Caco-2 (cell line): Measurements from ENCODE around the gene PSMA6. TPM values are rescaled to one million over a fixed set of nuclear protein-coding genes. Genes with fewer than 3 reads are reported as not detected.
A peak's percentile ranks its signal among the peaks of the same experiment; 100 is the strongest.

Experiments
- BruUV-seq: library from RNA; stranded (reverse); fragments of 400-500 nt; replicated peaks from 2 replicates; lab custom pipeline; 2021; lab: Mats Ljungman, UMichigan
- CTCF ChIA-PET: fragments of 300-600 bp; sonication (Branson Sonifier 250); formaldehyde crosslinking; loops from one replicate; lab custom pipeline; 2022; ENCODE audit warnings: antibody characterized with exemption; lab: Charles Lee
- POLR2A ChIA-PET: fragments of 300-600 bp; sonication (Branson Sonifier 250); formaldehyde crosslinking; loops from one replicate; lab custom pipeline; 2022; ENCODE audit warnings: antibody characterized with exemption; lab: Charles Lee
- DNase-seq, 2 experiments: peaks; one replicate each; pipeline versions ENCODE4 v3.0.0 to v3.0.0-alpha.2; 2020 to 2022
- H3K27me3 ChIP-seq: replicated peaks from 2 replicates; pipeline ENCODE4 v1.6.0; 2011; ENCODE audit warnings: low read length; ENCODE audit not compliant: control insufficient read depth, insufficient read depth
- H3K36me3 ChIP-seq: 2 replicates; pipeline ENCODE4 v1.5.1; 2011; ENCODE audit warnings: low read length; ENCODE audit not compliant: control insufficient read depth, insufficient read depth
- H3K4me1 ChIP-seq: fragments of 250-450 bp; sonication (Bioruptor Pico); 2 replicates; pipeline ENCODE4 v1.5.1; 2020; ENCODE audit warnings: mild to moderate bottlenecking
- H3K4me3 ChIP-seq: 2 replicates; pipeline ENCODE4 v1.5.1; 2011; ENCODE audit warnings: low read depth, mild to moderate bottlenecking, control low read depth, low read length
- H3K9me3 ChIP-seq: fragments of 250-450 bp; sonication (Bioruptor Pico); 2 replicates; pipeline ENCODE4 v1.5.1; 2020; ENCODE audit warnings: mild to moderate bottlenecking, moderate library complexity
- H3K27ac Mint-ChIP-seq: one replicate; pipeline ENCODE4 v1.8.0; 2022; ENCODE audit warnings: mixed read lengths; ENCODE audit not compliant: unreplicated experiment
- H3K27me3 Mint-ChIP-seq: one replicate; pipeline ENCODE4 v1.8.0; 2022; ENCODE audit warnings: mixed read lengths; ENCODE audit not compliant: insufficient read depth, unreplicated experiment
- H3K36me3 Mint-ChIP-seq: one replicate; pipeline ENCODE4 v1.8.0; 2022; ENCODE audit warnings: mild to moderate bottlenecking, mixed read lengths; ENCODE audit not compliant: insufficient read depth, unreplicated experiment
- H3K4me1 Mint-ChIP-seq: one replicate; pipeline ENCODE4 v1.8.0; 2022; ENCODE audit warnings: low read depth, mixed read lengths; ENCODE audit not compliant: unreplicated experiment
- H3K4me3 Mint-ChIP-seq: one replicate; pipeline ENCODE4 v1.8.0; 2022; ENCODE audit warnings: mild to moderate bottlenecking, moderate library complexity, mixed read lengths; ENCODE audit not compliant: unreplicated experiment
- H3K9me3 Mint-ChIP-seq: one replicate; pipeline ENCODE4 v1.8.0; 2022; ENCODE audit warnings: mixed read lengths; ENCODE audit not compliant: unreplicated experiment
- intact Hi-C: fragments of 100-400 bp; cut with micrococcal nuclease; formaldehyde crosslinking; loops from one replicate; pipeline ENCODE4 v1.10.0; 2022; ENCODE audit not compliant: unreplicated experiment
- total RNA-seq: library from RNA; stranded (reverse); gene quantifications from 2 replicates; pipeline ENCODE4 v1.2.3, GENCODE V29; 2022
- TF ChIP-seq, protein P1 (sequence below), 2 experiments: fragments of 200-600 bp in 1 of 2; IDR thresholded peaks; 1 replicate in 1 of 2; 2 replicates in 1 of 2; pipeline versions ENCODE4 v1.5.1 to v1.8.0; 2011 to 2022; ENCODE audit warnings: antibody characterized with exemption in 1 of 2, control low read depth in 1 of 2, inconsistent platforms in 1 of 2, low read depth in 1 of 2, low read length in 1 of 2, mild to moderate bottlenecking in 1 of 2, moderate library complexity in 1 of 2; ENCODE audit not compliant: insufficient read depth in 1 of 2, severe bottlenecking in 1 of 2, unreplicated experiment in 1 of 2

PSMA6 gene
- total RNA-seq, 1 experiment from 2014 or later = 247 TPM

DNA sequence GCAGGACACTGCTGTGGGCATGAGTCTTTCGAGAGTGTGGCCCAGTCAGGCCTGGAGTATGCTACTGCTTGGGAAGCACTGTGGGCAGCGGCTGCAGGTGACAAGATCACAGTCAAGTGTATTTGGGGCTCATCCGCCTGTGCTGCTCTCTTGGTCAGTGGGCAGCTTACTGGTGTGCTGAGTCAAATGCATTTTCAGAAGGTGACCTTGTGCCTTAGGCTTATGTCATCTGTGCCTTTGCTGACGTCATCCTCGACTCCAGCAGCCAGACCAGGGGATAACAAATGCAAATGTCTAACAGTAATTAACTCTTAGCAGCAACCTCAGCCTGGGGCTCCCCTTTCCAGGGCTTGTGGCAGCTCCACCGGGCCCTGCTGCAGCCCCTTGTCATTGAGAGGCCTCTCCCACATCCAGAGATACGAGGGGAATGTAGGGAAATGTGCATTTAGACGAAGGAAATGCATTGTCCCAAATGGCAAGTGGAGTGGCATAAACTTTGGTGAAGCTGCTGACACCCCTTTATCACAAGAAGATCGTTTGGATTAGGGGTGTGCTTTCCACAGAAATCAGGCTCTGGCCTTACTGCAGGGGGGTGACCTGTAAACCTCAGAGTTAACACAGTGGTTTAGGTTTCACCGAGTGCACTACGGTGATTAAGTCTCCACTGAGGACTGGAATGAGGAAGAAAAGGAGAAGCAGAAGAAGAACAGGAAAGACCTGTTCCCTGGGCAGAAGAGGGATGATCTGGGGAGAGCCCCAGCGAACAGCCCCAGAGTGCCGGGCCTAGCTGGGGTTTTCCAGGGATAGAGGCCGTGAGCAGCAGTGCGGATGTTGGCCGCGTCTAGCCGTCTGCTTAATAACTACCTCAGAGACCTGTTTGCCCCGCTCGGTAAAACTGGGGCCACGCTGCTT, 39.7 kb downstream of the PSMA6 start:
- Histone ChIP-seq H3K9me3 (no peaks in the 10 kb centered on the region), H3K36me3 (no peaks in the 10 kb centered on the region), H3K4me1 (peaks cover 45% of the 10 kb centered on the region), H3K4me3 (no peak overlapping the region), H3K27me3 (no peaks in the 10 kb centered on the region)
- DNase-seq = peak; percentile 82 to 83
- H3K27ac Mint-ChIP-seq = peak overlapping the region; percentile 90
- peaks cover 26% of the 10 kb centered on the region for H3K4me1 Mint-ChIP-seq
- TF ChIP-seq, protein P1, sequence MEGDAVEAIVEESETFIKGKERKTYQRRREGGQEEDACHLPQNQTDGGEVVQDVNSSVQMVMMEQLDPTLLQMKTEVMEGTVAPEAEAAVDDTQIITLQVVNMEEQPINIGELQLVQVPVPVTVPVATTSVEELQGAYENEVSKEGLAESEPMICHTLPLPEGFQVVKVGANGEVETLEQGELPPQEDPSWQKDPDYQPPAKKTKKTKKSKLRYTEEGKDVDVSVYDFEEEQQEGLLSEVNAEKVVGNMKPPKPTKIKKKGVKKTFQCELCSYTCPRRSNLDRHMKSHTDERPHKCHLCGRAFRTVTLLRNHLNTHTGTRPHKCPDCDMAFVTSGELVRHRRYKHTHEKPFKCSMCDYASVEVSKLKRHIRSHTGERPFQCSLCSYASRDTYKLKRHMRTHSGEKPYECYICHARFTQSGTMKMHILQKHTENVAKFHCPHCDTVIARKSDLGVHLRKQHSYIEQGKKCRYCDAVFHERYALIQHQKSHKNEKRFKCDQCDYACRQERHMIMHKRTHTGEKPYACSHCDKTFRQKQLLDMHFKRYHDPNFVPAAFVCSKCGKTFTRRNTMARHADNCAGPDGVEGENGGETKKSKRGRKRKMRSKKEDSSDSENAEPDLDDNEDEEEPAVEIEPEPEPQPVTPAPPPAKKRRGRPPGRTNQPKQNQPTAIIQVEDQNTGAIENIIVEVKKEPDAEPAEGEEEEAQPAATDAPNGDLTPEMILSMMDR (IDR thresholded peaks at IDR 0.05; ENCODE audit: insufficient read depth in 1 of 2, low read depth in 1 of 2, low read length in 1 of 2, severe bottlenecking in 1 of 2, unreplicated experiment in 1 of 2) = no peak
- intact Hi-C loops = loop anchor here (1.0 to 5.0 kb wide), 2 partner anchors 40 to 72 kb away; partner anchors contain the start of genes NFKBIA and PSMA6
- H3K27me3 Mint-ChIP-seq = no peaks in the 10 kb centered on the region
- POLR2A ChIA-PET = interaction anchor here (1.0 to 2.3 kb wide), 4 partner anchors 40 to 286 kb away, joined by 3 to 6 read pairs (median 4); partner anchors contain the start of genes FAM177A1, NFKBIA and PSMA6
- BruUV-seq = no TSS peak
- no peaks in the 10 kb centered on the region for H3K9me3 Mint-ChIP-seq
- peak overlapping the region; percentile 52 for H3K4me3 Mint-ChIP-seq
- CTCF ChIA-PET = interaction anchor here (0.6 kb wide), 1 partner anchor 74 kb away, joined by 3 read pairs; no protein-coding TSS in a partner anchor
- peaks cover 13% of the 10 kb centered on the region for H3K36me3 Mint-ChIP-seq

DNA sequence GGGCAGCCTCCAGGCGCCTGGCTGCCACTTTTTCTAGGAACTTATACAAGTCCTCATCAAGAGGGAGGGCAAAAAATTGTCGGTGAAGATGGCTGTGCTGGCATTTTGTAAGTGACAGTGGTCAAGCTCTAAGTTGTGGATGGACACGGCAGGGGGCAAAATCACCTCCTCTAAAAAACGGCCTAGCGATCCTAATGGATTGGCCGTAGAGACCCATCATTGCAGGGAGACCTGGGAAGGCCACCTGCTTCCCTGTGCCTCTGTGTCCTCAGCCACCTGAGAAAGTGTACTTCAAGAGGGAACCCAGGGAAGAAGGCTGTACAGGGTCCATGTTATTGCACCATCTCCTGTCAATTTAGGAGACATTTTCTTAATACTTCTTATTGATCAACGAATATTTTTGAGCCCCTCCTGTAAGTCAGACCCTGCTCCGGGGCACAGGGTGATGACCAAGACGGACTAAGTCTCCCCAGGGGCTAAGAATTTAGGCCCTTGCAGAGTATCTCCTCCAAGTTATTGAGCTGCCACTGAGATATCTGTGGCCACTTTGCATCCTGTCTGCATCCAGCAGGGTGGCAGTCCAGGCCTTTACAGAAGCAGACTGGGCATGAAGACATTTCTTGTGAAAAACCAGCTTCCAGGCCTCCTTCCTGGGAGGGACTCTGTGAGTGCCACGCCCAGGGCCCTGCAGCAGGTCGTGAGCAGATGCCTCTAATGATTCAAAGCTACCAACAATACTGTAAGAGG, 40.5 kb downstream of the PSMA6 start:
- TSS peak; percentile 88 for BruUV-seq
- peak in 1 of 2 experiments; percentile 35 for DNase-seq
- Mint-ChIP-seq H3K4me1 (peaks cover 30% of the 10 kb centered on the region), H3K36me3 (peaks cover 13% of the 10 kb centered on the region), H3K9me3 (no peaks in the 10 kb centered on the region), H3K4me3 (peak overlapping the region; percentile 52), H3K27me3 (no peaks in the 10 kb centered on the region), H3K27ac (peak overlapping the region; percentile 90)
- TF ChIP-seq, protein P1 (IDR thresholded peaks at IDR 0.05; ENCODE audit: insufficient read depth in 1 of 2, low read depth in 1 of 2, low read length in 1 of 2, severe bottlenecking in 1 of 2, unreplicated experiment in 1 of 2) = no peak
- intact Hi-C loops = loop anchor here (1.0 to 5.0 kb wide), 3 partner anchors 16 to 72 kb away; partner anchors contain the start of genes NFKBIA and PSMA6
- Histone ChIP-seq H3K9me3 (no peaks in the 10 kb centered on the region), H3K4me1 (peaks cover 47% of the 10 kb centered on the region), H3K4me3 (no peak overlapping the region), H3K27me3 (no peaks in the 10 kb centered on the region), H3K36me3 (no peaks in the 10 kb centered on the region)
- ChIA-PET CTCF (interaction anchor here (0.6 to 1.2 kb wide), 3 partner anchors 19 to 73 kb away, joined by 3 read pairs; no protein-coding TSS in a partner anchor), POLR2A (interaction anchor here (0.6 to 2.3 kb wide), 4 partner anchors 36 to 72 kb away, joined by 4 to 6 read pairs (median 4); partner anchors contain the start of genes NFKBIA and PSMA6)
